Ectodermal cell (in vitro differentiated cells): ENCODE data around the gene FSD1L.

Experiments used
- H3K27ac ChIP-seq: 2 replicates; pipeline ENCODE4 v1.7.0; 2013; ENCODE audit warnings: mild to moderate bottlenecking, low read depth, low read length; ENCODE audit not compliant: insufficient read depth, poor library complexity, severe bottlenecking
- H3K27me3 ChIP-seq: 2 replicates; pipeline ENCODE4 v1.7.0; 2013; ENCODE audit warnings: mild to moderate bottlenecking, low read length; ENCODE audit not compliant: insufficient read depth, control insufficient read depth, poor library complexity, severe bottlenecking
- H3K36me3 ChIP-seq: one replicate; pipeline ENCODE4 v1.7.0; 2013; ENCODE audit warnings: low read length; ENCODE audit not compliant: control insufficient read depth, insufficient read depth
- H3K4me1 ChIP-seq: one replicate; pipeline ENCODE4 v1.7.0; 2013; ENCODE audit warnings: low read length; ENCODE audit not compliant: control insufficient read depth, insufficient read depth
- H3K4me3 ChIP-seq: 2 replicates; pipeline ENCODE4 v1.7.0; 2013; ENCODE audit warnings: low read depth, low read length, control low read depth; ENCODE audit not compliant: insufficient read depth
- H3K9me3 ChIP-seq: 2 replicates; pipeline ENCODE4 v1.7.0; 2013; ENCODE audit warnings: mild to moderate bottlenecking, low read length, moderate library complexity; ENCODE audit not compliant: control insufficient read depth
- WGBS, 2 experiments: methylation state at CpG; one replicate each; pipeline ENCODE4 v1.1.7; 2013; ENCODE audit warnings: missing lambda C conversion rate in 2 of 2; 5-methylcytosine and 5-hydroxymethylcytosine counted together

Gene FSD1L

DNA sequence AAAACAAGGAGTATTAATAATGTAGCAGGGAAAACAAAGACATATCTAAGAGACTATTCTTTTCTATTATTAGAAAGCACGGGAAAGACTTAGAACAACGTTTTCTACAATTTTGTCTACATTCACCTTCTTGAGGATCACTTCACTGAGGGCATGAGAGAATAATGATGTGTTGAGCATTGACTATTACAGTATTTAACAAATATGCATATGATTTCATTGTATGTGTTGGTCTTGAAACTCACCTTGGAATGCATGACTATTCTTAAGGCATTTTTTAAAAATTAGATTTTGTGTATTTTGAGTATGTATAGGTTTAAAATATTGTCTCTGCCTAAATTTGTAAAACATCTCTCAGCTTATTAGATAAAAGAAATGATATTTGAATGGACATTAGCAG, 1.2 kb downstream of the FSD1L start:
- peak overlapping the region; percentile 83 for H3K4me3 ChIP-seq
- WGBS, 2 experiments, result 48% methylated on average over 2 of the region's 2 CpGs; no CpG with 5 or more reads in 1 of the 2 experiments
- H3K36me3 ChIP-seq, result no peaks in the 10 kb centered on the region
- H3K9me3 ChIP-seq, result no peaks in the 10 kb centered on the region
- peaks cover 3% of the 10 kb centered on the region for H3K4me1 ChIP-seq
- no peaks in the 10 kb centered on the region for H3K27me3 ChIP-seq
- peak overlapping the region; percentile 94 for H3K27ac ChIP-seq

DNA sequence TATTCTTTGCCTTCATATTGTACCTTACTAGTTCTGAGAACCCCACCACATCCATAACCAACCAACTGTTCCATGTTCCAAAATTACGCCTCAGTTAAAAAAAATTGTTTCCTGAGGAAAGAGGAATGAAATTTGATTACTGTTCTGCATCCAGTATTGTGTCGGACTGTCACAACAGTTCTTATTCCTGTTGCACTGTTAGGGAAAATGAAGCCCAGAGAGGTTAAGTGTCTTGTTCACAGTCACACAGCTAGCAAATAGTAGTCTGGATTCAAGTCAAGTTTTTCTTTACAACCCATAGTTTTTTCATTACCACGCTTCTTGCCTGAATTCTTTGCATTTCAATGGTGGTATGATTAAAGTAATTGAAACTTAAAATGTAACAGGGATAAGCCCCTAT, 4.4 kb downstream of the FSD1L start:
- H3K9me3 ChIP-seq, result no peaks in the 10 kb centered on the region
- H3K27me3 ChIP-seq, result no peaks in the 10 kb centered on the region
- H3K36me3 ChIP-seq, result no peaks in the 10 kb centered on the region
- H3K4me3 ChIP-seq, result no peak overlapping the region
- H3K27ac ChIP-seq, result no peak overlapping the region
- H3K4me1 ChIP-seq, result peaks cover 3% of the 10 kb centered on the region
- WGBS, 2 experiments, result 95 to 98% methylated on average over 2 of the region's 3 CpGs

DNA sequence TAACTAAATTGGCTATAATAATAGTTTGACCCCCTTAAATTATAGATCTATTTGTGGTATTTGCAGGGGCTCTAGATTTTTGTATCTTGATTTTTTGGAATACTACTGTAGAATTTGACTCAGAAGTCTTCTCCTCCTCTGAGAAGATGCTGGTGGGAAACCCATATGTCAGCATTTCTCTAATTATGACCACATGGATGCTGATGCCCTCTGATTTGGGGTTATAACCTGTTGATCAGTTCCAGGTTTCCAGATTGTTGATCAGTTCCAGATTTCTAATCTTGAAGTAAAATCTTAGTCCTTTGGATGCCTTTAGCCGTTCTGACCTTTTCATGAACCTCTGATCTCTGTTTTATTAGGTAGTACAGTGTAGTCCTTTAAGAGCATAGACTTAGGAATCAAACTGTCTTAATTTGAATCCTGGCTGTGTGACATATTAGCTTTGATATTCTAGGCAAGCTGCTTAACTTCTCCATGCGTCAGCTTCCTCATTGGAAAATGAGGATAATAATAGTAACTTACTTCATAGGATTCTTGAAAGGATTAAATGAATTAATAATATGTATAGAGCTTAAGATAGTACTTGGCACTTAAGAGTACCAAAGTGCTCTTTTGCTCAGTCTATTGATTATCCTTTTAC, 8.1 kb downstream of the FSD1L start:
- H3K9me3 ChIP-seq, result no peaks in the 10 kb centered on the region
- 93 to 100% methylated on average over 1 to 2 of the region's 2 CpGs for WGBS, 2 experiments

DNA sequence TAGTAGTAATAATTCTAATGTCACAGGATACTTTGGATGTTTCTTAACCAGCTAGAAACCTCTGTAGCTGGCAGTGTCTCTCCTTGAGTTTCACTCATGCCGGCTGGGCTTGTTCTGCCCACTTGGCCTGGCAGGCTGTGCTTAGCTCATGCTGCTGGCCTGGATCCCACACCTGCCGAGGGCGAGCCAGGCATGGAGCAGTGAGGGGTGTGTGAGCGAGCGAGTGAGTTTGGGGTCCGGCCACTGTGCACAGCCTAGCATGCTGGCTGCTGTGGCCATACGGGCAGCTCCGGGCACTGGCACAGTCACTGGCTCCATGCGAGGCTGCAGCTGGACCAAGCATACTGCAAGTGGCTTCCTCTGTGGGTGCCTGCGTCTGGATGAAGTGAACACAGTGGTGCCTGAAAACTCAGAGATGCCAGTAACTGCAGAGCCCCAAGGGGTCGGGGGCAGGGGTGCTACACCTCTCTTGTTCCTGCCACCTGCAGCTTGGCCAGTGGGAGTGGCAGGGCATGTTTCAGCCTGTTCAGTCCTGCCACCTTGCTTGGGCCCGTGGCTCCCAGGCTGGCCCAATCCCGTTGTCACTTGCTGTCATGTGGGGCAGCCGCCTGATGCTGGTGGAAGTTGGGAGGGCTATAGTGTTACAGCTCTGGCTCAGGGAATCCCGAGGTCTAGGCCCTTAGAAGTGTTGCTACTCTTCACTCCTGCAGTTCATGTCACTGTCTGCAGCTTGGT, 9.9 kb downstream of the FSD1L start:
- H3K36me3 ChIP-seq, result no peaks in the 10 kb centered on the region
- no peaks in the 10 kb centered on the region for H3K27me3 ChIP-seq
- no peak overlapping the region for H3K27ac ChIP-seq
- no peaks in the 10 kb centered on the region for H3K9me3 ChIP-seq
- WGBS, 2 experiments, result 96 to 97% methylated on average over 15 of the region's 15 CpGs
- H3K4me3 ChIP-seq, result no peak overlapping the region
- H3K4me1 ChIP-seq, result no peaks in the 10 kb centered on the region

More for the DNA sequence above, 8.1 kb downstream of the FSD1L start:
- Histone ChIP-seq H3K27me3 (no peaks in the 10 kb centered on the region), H3K4me3 (no peak overlapping the region), H3K27ac (no peak overlapping the region), H3K36me3 (no peaks in the 10 kb centered on the region), H3K4me1 (no peaks in the 10 kb centered on the region)

DNA sequence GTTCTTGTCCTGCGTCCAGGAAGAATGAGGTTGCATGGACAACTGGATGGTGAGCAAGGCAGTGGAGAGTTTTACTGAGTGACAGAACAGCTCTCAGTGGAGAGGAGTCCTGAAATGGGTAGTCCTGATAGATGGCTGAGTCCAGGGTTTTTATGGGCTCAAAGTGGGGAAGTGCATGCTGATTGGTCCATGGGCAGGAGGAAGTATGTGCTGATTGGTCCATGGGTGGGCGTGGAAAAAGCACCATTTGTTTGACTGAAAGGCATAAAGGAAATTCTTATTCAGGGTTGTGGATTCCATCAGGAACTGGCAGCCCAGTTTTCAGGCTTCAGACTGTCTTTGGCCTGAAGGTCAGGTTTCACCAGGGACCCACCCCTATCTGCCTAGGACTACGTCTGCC, 10.6 kb downstream of the FSD1L start:
- no peaks in the 10 kb centered on the region for H3K36me3 ChIP-seq
- H3K27ac ChIP-seq, result no peak overlapping the region
- no peaks in the 10 kb centered on the region for H3K27me3 ChIP-seq
- no peaks in the 10 kb centered on the region for H3K9me3 ChIP-seq
- H3K4me3 ChIP-seq, result no peak overlapping the region
- WGBS, 2 experiments, result 96 to 97% methylated on average over 3 of the region's 3 CpGs
- no peaks in the 10 kb centered on the region for H3K4me1 ChIP-seq

GRCh38 chr9:105459336-105459735, 11.5 kb downstream of the FSD1L start:
- WGBS, 2 experiments, result 91 to 94% methylated on average over 2 of the region's 2 CpGs
- no peak overlapping the region for H3K27ac ChIP-seq
- no peak overlapping the region for H3K4me3 ChIP-seq
- H3K4me1 ChIP-seq, result no peaks in the 10 kb centered on the region
- H3K27me3 ChIP-seq, result no peaks in the 10 kb centered on the region
- H3K9me3 ChIP-seq, result no peaks in the 10 kb centered on the region
- no peaks in the 10 kb centered on the region for H3K36me3 ChIP-seq

DNA sequence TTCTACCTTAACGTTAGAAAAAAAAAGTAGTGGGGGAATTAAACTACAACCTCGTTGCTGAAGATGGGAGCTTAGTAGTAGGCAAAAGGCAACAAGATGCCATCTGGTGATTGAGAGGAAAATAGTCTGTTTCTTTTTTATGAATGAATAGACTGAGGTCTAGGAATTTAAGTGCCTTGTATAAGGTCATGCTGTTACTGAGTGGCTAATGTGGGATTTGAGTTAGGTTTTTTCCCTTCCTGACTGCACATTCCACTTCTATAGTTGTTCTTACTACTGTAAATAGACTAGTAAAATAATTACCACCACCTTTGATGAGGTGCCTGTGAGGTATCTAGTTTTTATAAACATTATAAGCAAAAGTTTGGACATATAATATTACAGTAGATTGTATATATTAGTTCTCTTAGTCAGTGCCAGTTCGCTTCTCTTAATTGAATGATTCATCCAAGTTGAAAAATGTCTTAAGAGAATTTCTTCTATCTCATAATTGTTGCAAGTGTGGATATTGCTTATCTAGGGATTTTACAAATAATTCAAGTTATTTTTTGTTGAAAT, 19.1 kb downstream of the FSD1L start:
- Histone ChIP-seq H3K36me3 (peaks cover 32% of the 10 kb centered on the region), H3K4me1 (no peaks in the 10 kb centered on the region)

GRCh38 chr9:105468875-105469274, 21.0 kb downstream of the FSD1L start:
- H3K4me3 ChIP-seq, result no peak overlapping the region
- no peak overlapping the region for H3K27ac ChIP-seq
- H3K27me3 ChIP-seq, result no peaks in the 10 kb centered on the region
- peaks cover 35% of the 10 kb centered on the region for H3K36me3 ChIP-seq
- H3K9me3 ChIP-seq, result no peaks in the 10 kb centered on the region
- WGBS, 2 experiments, result 86 to 100% methylated on average over 1 of the region's 1 CpG
- no peaks in the 10 kb centered on the region for H3K4me1 ChIP-seq

More for the DNA sequence above, 19.1 kb downstream of the FSD1L start:
- H3K27ac ChIP-seq, result no peak overlapping the region
- no peaks in the 10 kb centered on the region for H3K9me3 ChIP-seq
- no peak overlapping the region for H3K4me3 ChIP-seq
- 86 to 90% methylated on average over 3 of the region's 3 CpGs for WGBS, 2 experiments
- H3K27me3 ChIP-seq, result no peaks in the 10 kb centered on the region

DNA sequence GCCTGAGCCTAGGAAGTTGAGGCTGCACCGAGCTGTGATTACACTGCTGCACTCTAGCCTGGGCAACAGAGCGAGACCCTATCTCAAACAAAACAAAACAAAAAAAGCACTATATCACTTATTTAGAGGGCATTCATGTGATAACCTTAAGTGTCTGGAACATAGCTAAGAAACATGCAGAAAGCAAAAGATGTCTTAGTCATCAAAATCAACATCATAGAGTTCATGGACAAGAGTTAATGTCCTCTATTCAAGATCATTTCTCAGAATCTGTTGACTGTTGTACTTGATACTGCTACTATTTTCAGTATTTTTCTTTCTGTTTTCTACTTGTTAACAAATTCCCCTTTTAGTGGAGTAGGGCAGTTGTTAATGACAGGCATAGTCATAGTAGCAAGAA, 25.4 kb downstream of the FSD1L start:
- Histone ChIP-seq H3K9me3 (no peaks in the 10 kb centered on the region), H3K36me3 (peaks cover 19% of the 10 kb centered on the region), H3K27ac (no peak overlapping the region), H3K4me3 (no peak overlapping the region), H3K4me1 (no peaks in the 10 kb centered on the region), H3K27me3 (no peaks in the 10 kb centered on the region)
- 89 to 96% methylated on average over 2 of the region's 2 CpGs for WGBS, 2 experiments

DNA sequence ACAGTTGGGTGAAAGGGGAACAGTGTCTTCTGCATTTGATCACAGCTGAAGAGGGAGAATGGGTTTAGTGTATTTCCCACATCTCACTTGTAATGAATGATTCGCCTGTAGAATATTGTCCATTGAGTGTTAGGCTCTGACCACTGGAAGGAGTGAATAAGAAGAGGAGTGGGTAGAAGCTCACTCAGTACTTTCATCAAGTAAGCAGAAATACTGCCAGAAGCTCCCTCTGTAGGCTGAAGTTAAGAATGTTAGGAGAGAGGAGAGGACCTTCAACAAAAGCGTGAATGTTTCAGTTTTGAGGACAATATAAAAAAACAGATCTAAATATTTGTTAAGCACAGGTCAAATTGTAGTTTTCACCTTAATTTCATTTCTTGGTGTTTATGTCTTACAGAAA, 27.5 kb downstream of the FSD1L start:
- WGBS, 2 experiments, result 73 to 75% methylated on average over 1 to 2 of the region's 2 CpGs

More for the DNA sequence above, 27.5 kb downstream of the FSD1L start:
- Histone ChIP-seq H3K9me3 (no peaks in the 10 kb centered on the region), H3K4me3 (no peak overlapping the region), H3K4me1 (no peaks in the 10 kb centered on the region), H3K27me3 (no peaks in the 10 kb centered on the region), H3K36me3 (peaks cover 8% of the 10 kb centered on the region), H3K27ac (no peak overlapping the region)
